ENCODE results near the gene CGB3.

Gene CGB3

GRCh38 chr19:49017666-49018351 lies 6.3 kb downstream of the CGB3 start (continued):
- peak; percentile 45; the same call in 1 of the 2 replicates for TF ChIP-seq ZBTB11 (tag by site-specific recombination; conservative IDR thresholded peaks at IDR 0.05; ENCODE audit: low read depth)
- no peak for TF ChIP-seq ZNF624 (tag by site-specific recombination; IDR thresholded peaks at IDR 0.05)
- no peak for TF ChIP-seq ZNF112 (tag by site-specific recombination; IDR thresholded peaks at IDR 0.05)
- 0 out of 2 replicates have a peak, but pooled peaks have one; percentile 37 for TF ChIP-seq KLF16 (tag by site-specific recombination; IDR thresholded peaks at IDR 0.05)
- TF ChIP-seq ZNF658 (tag by site-specific recombination; IDR thresholded peaks at IDR 0.05) = no peak
- TF ChIP-seq ZNF560 (tag by site-specific recombination; IDR thresholded peaks at IDR 0.05; ENCODE audit: borderline replicate concordance) = no peak
- TF ChIP-seq, protein P1, sequence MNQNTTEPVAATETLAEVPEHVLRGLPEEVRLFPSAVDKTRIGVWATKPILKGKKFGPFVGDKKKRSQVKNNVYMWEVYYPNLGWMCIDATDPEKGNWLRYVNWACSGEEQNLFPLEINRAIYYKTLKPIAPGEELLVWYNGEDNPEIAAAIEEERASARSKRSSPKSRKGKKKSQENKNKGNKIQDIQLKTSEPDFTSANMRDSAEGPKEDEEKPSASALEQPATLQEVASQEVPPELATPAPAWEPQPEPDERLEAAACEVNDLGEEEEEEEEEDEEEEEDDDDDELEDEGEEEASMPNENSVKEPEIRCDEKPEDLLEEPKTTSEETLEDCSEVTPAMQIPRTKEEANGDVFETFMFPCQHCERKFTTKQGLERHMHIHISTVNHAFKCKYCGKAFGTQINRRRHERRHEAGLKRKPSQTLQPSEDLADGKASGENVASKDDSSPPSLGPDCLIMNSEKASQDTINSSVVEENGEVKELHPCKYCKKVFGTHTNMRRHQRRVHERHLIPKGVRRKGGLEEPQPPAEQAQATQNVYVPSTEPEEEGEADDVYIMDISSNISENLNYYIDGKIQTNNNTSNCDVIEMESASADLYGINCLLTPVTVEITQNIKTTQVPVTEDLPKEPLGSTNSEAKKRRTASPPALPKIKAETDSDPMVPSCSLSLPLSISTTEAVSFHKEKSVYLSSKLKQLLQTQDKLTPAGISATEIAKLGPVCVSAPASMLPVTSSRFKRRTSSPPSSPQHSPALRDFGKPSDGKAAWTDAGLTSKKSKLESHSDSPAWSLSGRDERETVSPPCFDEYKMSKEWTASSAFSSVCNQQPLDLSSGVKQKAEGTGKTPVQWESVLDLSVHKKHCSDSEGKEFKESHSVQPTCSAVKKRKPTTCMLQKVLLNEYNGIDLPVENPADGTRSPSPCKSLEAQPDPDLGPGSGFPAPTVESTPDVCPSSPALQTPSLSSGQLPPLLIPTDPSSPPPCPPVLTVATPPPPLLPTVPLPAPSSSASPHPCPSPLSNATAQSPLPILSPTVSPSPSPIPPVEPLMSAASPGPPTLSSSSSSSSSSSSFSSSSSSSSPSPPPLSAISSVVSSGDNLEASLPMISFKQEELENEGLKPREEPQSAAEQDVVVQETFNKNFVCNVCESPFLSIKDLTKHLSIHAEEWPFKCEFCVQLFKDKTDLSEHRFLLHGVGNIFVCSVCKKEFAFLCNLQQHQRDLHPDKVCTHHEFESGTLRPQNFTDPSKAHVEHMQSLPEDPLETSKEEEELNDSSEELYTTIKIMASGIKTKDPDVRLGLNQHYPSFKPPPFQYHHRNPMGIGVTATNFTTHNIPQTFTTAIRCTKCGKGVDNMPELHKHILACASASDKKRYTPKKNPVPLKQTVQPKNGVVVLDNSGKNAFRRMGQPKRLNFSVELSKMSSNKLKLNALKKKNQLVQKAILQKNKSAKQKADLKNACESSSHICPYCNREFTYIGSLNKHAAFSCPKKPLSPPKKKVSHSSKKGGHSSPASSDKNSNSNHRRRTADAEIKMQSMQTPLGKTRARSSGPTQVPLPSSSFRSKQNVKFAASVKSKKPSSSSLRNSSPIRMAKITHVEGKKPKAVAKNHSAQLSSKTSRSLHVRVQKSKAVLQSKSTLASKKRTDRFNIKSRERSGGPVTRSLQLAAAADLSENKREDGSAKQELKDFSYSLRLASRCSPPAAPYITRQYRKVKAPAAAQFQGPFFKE (tag by site-specific recombination; IDR thresholded peaks at IDR 0.05; ENCODE audit: borderline replicate concordance) = no peak
- TF ChIP-seq, protein P2, sequence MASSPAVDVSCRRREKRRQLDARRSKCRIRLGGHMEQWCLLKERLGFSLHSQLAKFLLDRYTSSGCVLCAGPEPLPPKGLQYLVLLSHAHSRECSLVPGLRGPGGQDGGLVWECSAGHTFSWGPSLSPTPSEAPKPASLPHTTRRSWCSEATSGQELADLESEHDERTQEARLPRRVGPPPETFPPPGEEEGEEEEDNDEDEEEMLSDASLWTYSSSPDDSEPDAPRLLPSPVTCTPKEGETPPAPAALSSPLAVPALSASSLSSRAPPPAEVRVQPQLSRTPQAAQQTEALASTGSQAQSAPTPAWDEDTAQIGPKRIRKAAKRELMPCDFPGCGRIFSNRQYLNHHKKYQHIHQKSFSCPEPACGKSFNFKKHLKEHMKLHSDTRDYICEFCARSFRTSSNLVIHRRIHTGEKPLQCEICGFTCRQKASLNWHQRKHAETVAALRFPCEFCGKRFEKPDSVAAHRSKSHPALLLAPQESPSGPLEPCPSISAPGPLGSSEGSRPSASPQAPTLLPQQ (tag by site-specific recombination; IDR thresholded peaks at IDR 0.05) = peak; percentile 26; the same call in 1 of the 2 replicates
- no peak for TF ChIP-seq BCL11A (tag by site-specific recombination; IDR thresholded peaks at IDR 0.05; ENCODE audit: low read depth)
- TF ChIP-seq BCL11B (tag by site-specific recombination; IDR thresholded peaks at IDR 0.05; ENCODE audit: low read depth) = 0 out of 2 replicates have a peak, but pooled peaks have one; percentile 20
- no peak for TF ChIP-seq ZFP69B (tag by site-specific recombination; IDR thresholded peaks at IDR 0.05)
- TF ChIP-seq ZNF513 (tag by site-specific recombination; IDR thresholded peaks at IDR 0.05) = no peak
- TF ChIP-seq ZNF423 (tag by site-specific recombination; IDR thresholded peaks at IDR 0.05) = peak; percentile 58; the same call in 1 of the 2 replicates
- no peak for TF ChIP-seq PRDM10 (tag by site-specific recombination; IDR thresholded peaks at IDR 0.05)
- no peak for TF ChIP-seq ZNF18 (tag by site-specific recombination; IDR thresholded peaks at IDR 0.05)
- no peak for TF ChIP-seq GLI4 (tag by site-specific recombination; IDR thresholded peaks at IDR 0.05)
- TF ChIP-seq ZNF10 (tag by site-specific recombination; IDR thresholded peaks at IDR 0.05) = no peak
- no peak for TF ChIP-seq ZSCAN23 (tag by site-specific recombination; IDR thresholded peaks at IDR 0.05)
- no peak for TF ChIP-seq ZNF654 (tag by site-specific recombination; IDR thresholded peaks at IDR 0.05; ENCODE audit: low read depth)
- TF ChIP-seq ZFP37 (tag by site-specific recombination; IDR thresholded peaks at IDR 0.05) = no peak
- TF ChIP-seq KLF10 (tag by site-specific recombination; IDR thresholded peaks at IDR 0.05) = peak; percentile 81

All from HEK293 (cell line).